Subcutaneous adipose tissue (tissue), 4 donors: ENCODE data around the gene B4GALNT2. TPM values are rescaled to one million over a fixed set of nuclear protein-coding genes. Genes with fewer than 3 reads are reported as not detected.

ENCODE experiments used
- CTCF ChIP-seq: fragments of 450-650 bp; IDR thresholded peaks from one replicate; pipeline ENCODE4 v1.5.1; 2016; ENCODE audit warnings: low read depth, mild to moderate bottlenecking, control low read depth, antibody characterized with exemption, moderate library complexity
- total RNA-seq, 4 donors: library from RNA; depleted of rRNA; stranded (reverse); fragments of >200 nt; gene quantifications; one replicate each; pipeline ENCODE4 v1.1.0, GENCODE V29; 2016

B4GALNT2 gene
- total RNA-seq, 4 donors from 2014 or later = not detected

GRCh38 chr17:49100601-49101000, 32.0 kb upstream of the B4GALNT2 start:
- TF ChIP-seq CTCF = no peak

GRCh38 chr17:49101054-49101534, 31.5 kb upstream of the B4GALNT2 start:
- TF ChIP-seq CTCF = no peak

- TF ChIP-seq CTCF = no peak
Observed at GRCh38 chr17:49104511-49105074, 28.0 kb upstream of the B4GALNT2 start.

- TF ChIP-seq CTCF = no peak
Observed at GRCh38 chr17:49106321-49107210, 26.0 kb upstream of the B4GALNT2 start.

- no peak for TF ChIP-seq CTCF
Observed at GRCh38 chr17:49107211-49107557, 25.4 kb upstream of the B4GALNT2 start.

GRCh38 chr17:49108318-49108717, 24.3 kb upstream of the B4GALNT2 start:
- TF ChIP-seq CTCF = no peak

- no peak for TF ChIP-seq CTCF
Observed at GRCh38 chr17:49110509-49110908, 22.1 kb upstream of the B4GALNT2 start.
